HepG2 (cell line): ENCODE results near the gene UBE2Q1. TPM values are rescaled to one million over a fixed set of nuclear protein-coding genes. Genes with fewer than 3 reads are reported as not detected.
A peak's percentile ranks its signal among the peaks of the same experiment; 100 is the strongest.

Source experiments
- ARNT2 ChIP-seq: sonication (generic); formaldehyde crosslinking; IDR thresholded peaks from 2 replicates; pipeline ENCODE4 v1.8.0; 2022; ENCODE audit warnings: mild to moderate bottlenecking, low read depth, missing genetic modification reagents, moderate library complexity
- ATM ChIP-seq: fragments of 450-650 bp; IDR thresholded peaks from 2 replicates; pipeline ENCODE4 v1.7.1; 2017; ENCODE audit warnings: mild to moderate bottlenecking, borderline replicate concordance
- BRD4 ChIP-seq: sonication (generic); formaldehyde crosslinking; IDR thresholded peaks from 2 replicates; pipeline ENCODE4 v1.4.0; 2020; ENCODE audit warnings: missing genetic modification reagents
- CAMTA2 ChIP-seq: sonication (generic); formaldehyde crosslinking; IDR thresholded peaks from 2 replicates; pipeline ENCODE4 v1.4.0; 2020; ENCODE audit warnings: mild to moderate bottlenecking, missing genetic modification reagents, borderline replicate concordance
- CSRNP2 ChIP-seq: sonication (generic); formaldehyde crosslinking; conservative IDR thresholded peaks from 2 replicates; pipeline ENCODE4 v1.8.0; 2022; ENCODE audit warnings: low read depth, missing genetic modification reagents
- DMAP1 ChIP-seq: IDR thresholded peaks from 2 replicates; pipeline ENCODE4 v1.6.1; 2016
- ELK4 ChIP-seq: sonication (generic); formaldehyde crosslinking; IDR thresholded peaks from 2 replicates; pipeline ENCODE4 v1.9.0; 2021; ENCODE audit warnings: missing genetic modification reagents, borderline replicate concordance
- MEIS1 ChIP-seq: sonication (generic); formaldehyde crosslinking; IDR thresholded peaks from 2 replicates; pipeline ENCODE4 v1.9.0; 2021; ENCODE audit warnings: mild to moderate bottlenecking, missing genetic modification reagents, moderate library complexity, borderline replicate concordance
- POLR2AphosphoS2 ChIP-seq: IDR thresholded peaks from 2 replicates; pipeline ENCODE4 v1.6.1; 2011; ENCODE audit warnings: low read depth, low read length, improper control_type of control experiment
- RERE ChIP-seq: IDR thresholded peaks from 2 replicates; pipeline ENCODE4 v1.6.1; 2016; ENCODE audit warnings: low read depth, missing genetic modification reagents, missing compliant biosample characterization
- ZNF160 ChIP-seq: sonication (generic); formaldehyde crosslinking; IDR thresholded peaks from 2 replicates; pipeline ENCODE4 v1.8.0; 2022; ENCODE audit warnings: mild to moderate bottlenecking, inconsistent platforms, missing genetic modification reagents
- ZNF253 ChIP-seq: sonication (generic); formaldehyde crosslinking; IDR thresholded peaks from 2 replicates; pipeline ENCODE4 v1.8.0; 2022; ENCODE audit warnings: mild to moderate bottlenecking, missing genetic modification reagents, borderline replicate concordance
- ZNF30 ChIP-seq: sonication (generic); formaldehyde crosslinking; IDR thresholded peaks from 2 replicates; pipeline ENCODE4 v1.5.0; 2020; ENCODE audit warnings: mild to moderate bottlenecking, missing genetic modification reagents
- ZNF674 ChIP-seq: sonication (generic); formaldehyde crosslinking; IDR thresholded peaks from 2 replicates; pipeline ENCODE4 v1.5.0; 2020; ENCODE audit warnings: low read depth, mild to moderate bottlenecking, missing genetic modification reagents
- polyA plus RNA-seq, 8 experiments: library from polyadenylated mRNA; depleted of rRNA in 3 of 8; stranded (reverse) in 7 of 8; unstranded in 1 of 8; fragments of >200 nt; fragmentation: Illumina TruSeq in 4 of 8; extraction: Trizol in 4 of 8; gene quantifications; 2 replicates each; pipeline versions ENCODE4 v1.2.1 to v1.2.3, GENCODE V29; 2011 to 2016; ENCODE audit warnings: low read depth in 4 of 8, missing spikeins in 1 of 8, mixed read lengths in 1 of 8; ENCODE audit not compliant: insufficient read depth in 1 of 8
- total RNA-seq, 5 experiments: library from RNA; depleted of rRNA; stranded (reverse); fragments of >200 nt; fragmentation: Illumina TruSeq; extraction: Trizol; gene quantifications; 2 replicates each; pipeline ENCODE4 v1.2.3, GENCODE V29; 2016; ENCODE audit warnings: low read depth in 1 of 5

The UBE2Q1 gene
- total and polyA plus RNA-seq, 2 of the 13 experiments (the other 11 are each of a cell fraction or from before 2014, with no cell fraction given): 11.7 to 41.7 TPM

- TF ChIP-seq ZNF674: no peak
- no peak for TF ChIP-seq MEIS1 (CRISPR knock-in tag)
- TF ChIP-seq CSRNP2 (CRISPR knock-in tag): no peak
- TF ChIP-seq BRD4 (CRISPR knock-in tag): no peak
- TF ChIP-seq POLR2AphosphoS2: no peak
- TF ChIP-seq ATM: no peak
- no peak for TF ChIP-seq CAMTA2
- TF ChIP-seq ARNT2 (CRISPR knock-in tag): peak; percentile 68; the same call in 1 of the 2 replicates
- TF ChIP-seq ELK4 (CRISPR knock-in tag): no peak
- 0 out of 2 replicates have a peak, but pooled peaks have one; percentile 29 for TF ChIP-seq RERE (CRISPR knock-in tag)
- no peak for TF ChIP-seq ZNF253
- no peak for TF ChIP-seq ZNF160 (CRISPR knock-in tag)
- TF ChIP-seq ZNF30: no peak
- peak; percentile 30; the same call in 1 of the 2 replicates for TF ChIP-seq DMAP1 (CRISPR knock-in tag)
These were observed 49.3 kb upstream of the UBE2Q1 start, which contains the start of gene ADAR (continued) for GRCh38 chr1:154607609-154608396.
